Measurements from ENCODE around the gene CFAP126.

- TF ChIP-seq CTCF (IDR thresholded peaks at IDR 0.05) (no peak), POLR2A (IDR thresholded peaks at IDR 0.05) (no peak)
These were observed 10.3 kb upstream of the CFAP126 start for GRCh38 chr1:161378014-161378413.

Data from breast epithelium (tissue), 3 donors.